ENCODE measurements around the gene TMEM178B.
"Not testable (repeated sequence)": the region's sequence is repeated elsewhere in the genome, so short reads cannot be mapped to it uniquely, and the experiment has no call there.

Gene TMEM178B

GRCh38 chr7:141073641-141074161, at the start of gene TMEM178B:
Gene TMEM178B, plus strand, starts transcription at chr7:141074064.
- DNase-seq = peak; percentile 14

GRCh38 chr7:141024668-141025067, 49.2 kb upstream of the TMEM178B start:
- no peak for DNase-seq

GRCh38 chr7:141027043-141027442, 46.8 kb upstream of the TMEM178B start:
- no peak for DNase-seq

DNA sequence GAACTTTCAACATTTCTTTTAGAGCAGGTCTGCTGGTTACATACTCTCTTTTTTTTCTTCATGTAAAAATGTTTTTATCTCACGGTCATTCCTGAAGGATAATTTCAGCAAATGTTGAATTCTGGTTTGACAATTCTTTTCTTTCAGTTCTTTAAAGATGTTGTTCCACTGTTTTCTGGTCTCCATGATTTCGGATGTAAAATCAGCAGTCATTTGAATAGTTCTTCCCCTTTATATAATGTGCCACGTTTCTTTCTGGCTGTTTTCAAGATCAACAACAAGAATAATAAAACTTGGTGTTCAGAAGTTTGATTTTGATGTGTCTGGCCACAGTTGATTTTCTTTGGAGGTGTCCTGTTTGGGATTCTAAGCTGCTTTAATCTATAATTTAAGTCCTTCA, 45.1 kb upstream of the TMEM178B start:
- no peak for DNase-seq

- not testable (repeated sequence) for DNase-seq
Measured at GRCh38 chr7:141032539-141033323, 41.1 kb upstream of the TMEM178B start.

DNA sequence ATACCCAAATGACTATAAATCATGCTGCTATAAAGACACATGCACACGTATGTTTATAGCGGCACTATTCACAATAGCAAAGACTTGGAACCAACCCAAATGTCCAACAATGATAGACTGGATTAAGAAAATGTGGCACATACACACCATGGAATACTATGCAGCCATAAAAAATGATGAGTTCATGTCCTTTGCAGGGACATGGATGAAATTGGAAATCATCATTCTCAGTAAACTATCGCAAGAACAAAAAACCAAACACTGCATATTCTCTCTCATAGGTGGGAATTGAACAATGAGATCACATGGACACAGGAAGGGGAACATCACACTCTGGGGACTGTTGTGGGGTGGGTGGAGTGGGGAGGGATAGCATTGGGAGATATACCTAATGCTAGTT, 35.8 kb upstream of the TMEM178B start:
- not testable (repeated sequence) for DNase-seq

- no peak for DNase-seq
Measured at GRCh38 chr7:141039376-141039775, 34.5 kb upstream of the TMEM178B start.

DNA sequence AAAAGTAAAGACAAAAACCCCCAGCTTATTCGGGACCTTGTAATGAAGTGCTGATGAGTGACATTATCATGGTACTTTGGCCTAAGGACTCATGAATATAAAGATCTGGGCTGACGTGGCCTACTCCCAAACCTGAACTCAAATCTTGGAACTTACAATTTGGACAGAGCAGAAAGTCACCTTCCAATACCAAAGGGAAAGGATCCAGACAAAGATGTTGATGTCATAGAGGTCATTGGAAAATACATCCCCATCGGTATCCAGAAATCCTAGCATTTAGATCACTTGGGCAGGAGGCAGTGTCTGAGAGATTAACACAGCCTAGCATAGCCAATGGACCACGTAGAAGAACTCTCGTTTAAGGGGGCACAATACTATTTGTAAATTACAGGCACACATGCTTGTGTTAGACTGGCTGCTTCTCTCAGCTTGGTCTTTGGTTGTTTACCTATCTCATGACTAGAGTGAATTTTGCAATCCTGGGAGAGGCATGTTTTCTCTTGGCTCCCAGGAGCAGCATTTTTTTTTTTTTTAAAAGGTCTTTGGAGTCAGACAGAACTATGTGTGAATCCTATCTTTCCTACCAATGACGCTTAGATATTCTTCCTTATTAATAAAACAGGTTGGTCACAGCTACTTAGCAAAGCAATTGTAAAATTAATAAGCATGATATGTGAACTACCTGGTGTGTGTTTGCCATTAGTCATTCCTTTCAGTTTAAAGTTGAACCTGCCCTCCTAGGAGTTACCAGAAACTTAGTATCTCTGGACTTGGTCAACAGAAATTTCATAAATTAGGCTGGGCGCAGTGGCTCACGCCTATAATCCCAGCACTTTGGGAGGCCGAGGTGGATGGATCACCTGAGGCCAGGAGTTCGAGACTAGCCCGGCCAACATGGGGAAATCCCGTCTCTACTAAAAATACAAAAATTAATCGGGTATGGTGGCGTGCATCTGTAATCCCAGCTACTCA, 31.4 kb upstream of the TMEM178B start:
- no peak for DNase-seq

GRCh38 chr7:141043616-141044015, 30.2 kb upstream of the TMEM178B start:
- DNase-seq = no peak

- DNase-seq = no peak
Measured at GRCh38 chr7:141045126-141045841, 28.6 kb upstream of the TMEM178B start.

- DNase-seq = no peak
Measured at GRCh38 chr7:141045842-141046620, 27.8 kb upstream of the TMEM178B start.

DNA sequence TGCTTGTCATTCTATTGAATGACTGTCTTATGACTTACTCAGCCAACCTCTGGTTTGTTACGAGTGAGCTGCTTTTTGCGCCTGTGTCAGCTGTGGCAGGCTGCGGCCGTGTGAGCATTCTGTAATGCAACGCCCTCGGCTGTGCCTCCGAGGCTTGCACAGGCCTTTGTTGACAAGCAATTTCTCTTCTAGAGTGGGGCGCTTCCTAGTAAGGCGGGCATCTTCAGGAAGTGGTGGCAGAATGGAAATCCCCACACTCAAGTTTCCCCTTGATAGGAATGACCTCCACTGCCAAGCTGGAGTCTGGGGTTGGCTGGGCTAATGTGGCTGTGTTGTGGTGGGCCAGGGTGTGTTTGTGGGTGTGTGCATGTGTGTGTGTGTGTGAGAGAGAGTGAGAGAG, 20.2 kb upstream of the TMEM178B start:
- DNase-seq = peak; percentile 35

GRCh38 chr7:141055146-141055545, 18.7 kb upstream of the TMEM178B start:
- no peak for DNase-seq

DNA sequence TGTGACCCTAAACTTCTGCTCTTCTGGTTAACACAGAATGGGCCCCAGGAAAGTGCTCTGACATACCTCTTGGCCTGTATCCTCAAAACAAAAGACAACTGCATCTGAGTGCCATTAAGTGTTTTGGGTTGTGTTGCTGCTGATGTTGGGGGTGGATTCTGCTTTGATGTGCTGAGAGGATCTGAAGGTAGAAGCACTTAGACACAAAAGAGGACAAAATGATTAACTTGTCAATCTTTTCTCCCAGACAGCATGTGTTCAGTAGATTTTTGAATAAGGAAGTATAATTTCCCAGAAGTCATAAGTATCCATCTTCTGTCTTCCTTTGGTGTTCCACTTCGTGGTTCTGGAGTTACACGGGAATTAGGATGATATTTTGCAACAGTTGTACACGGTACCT, 16.1 kb upstream of the TMEM178B start:
- no peak for DNase-seq

DNA sequence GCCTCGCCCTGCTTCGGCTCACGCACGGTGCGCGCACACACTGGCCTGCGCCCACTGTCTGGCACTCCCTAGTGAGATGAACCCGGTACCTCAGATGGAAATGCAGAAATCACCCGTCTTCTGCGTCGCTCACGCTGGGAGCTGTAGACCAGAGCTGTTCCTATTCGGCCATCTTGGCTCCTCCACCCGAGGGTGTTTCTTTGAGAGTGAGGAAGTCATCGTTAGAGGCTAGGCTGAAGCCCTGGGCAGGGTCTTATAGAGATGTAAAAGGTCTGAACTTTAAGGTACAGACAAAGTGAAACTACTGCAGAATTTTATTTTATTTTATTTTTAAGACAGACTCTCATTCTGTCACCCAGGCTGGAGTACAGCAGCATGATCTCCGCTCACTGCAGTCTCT, 6.0 kb upstream of the TMEM178B start:
- DNase-seq = not testable (repeated sequence)

DNA sequence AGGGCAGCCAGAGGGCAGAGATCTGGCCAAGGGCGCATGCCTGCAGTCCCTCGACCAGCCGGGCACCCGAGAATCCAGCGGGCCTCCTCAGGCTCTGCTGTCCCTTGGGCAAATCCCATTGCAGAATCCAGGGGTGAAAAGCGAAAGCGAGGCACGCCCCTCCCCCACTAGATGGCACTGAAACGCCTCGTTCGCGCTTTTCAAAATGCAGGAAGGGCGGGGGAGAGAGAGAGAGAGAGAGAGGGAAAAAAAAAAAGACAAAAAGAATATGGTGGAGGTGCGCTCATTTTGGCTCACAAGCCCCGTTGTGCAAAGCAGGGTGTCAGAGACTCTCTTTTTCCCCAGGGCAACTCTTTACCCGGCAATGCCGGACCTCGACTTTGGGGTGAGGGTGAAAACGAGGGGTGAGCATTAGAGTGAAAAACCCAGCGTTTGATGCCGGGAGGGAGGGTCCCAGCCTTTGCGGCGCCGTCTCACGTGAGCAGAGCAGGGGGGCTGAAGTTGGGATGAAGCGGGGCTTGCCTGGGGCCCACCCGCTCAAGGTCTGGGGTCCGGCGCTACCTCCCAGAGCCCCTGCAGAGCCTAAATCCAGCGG, 2.5 kb upstream of the TMEM178B start:
- peak; percentile 38 for DNase-seq

GRCh38 chr7:141071855-141072547, 1.9 kb upstream of the TMEM178B start:
- DNase-seq = no peak

GRCh38 chr7:141072548-141073172, 1.2 kb upstream of the TMEM178B start:
- peak; percentile 22 for DNase-seq

GRCh38 chr7:141073173-141073640, 657 bp upstream of the TMEM178B start:
- peak; percentile 14 for DNase-seq
